ENCODE data around the gene ITIH5. TPM values are rescaled to one million over a fixed set of nuclear protein-coding genes. Genes with fewer than 3 reads are reported as not detected.

ITIH5 gene
- total RNA-seq, 6 experiments from 2014 or later: 0.20 to 0.62 (median 0.48) TPM

DNA sequence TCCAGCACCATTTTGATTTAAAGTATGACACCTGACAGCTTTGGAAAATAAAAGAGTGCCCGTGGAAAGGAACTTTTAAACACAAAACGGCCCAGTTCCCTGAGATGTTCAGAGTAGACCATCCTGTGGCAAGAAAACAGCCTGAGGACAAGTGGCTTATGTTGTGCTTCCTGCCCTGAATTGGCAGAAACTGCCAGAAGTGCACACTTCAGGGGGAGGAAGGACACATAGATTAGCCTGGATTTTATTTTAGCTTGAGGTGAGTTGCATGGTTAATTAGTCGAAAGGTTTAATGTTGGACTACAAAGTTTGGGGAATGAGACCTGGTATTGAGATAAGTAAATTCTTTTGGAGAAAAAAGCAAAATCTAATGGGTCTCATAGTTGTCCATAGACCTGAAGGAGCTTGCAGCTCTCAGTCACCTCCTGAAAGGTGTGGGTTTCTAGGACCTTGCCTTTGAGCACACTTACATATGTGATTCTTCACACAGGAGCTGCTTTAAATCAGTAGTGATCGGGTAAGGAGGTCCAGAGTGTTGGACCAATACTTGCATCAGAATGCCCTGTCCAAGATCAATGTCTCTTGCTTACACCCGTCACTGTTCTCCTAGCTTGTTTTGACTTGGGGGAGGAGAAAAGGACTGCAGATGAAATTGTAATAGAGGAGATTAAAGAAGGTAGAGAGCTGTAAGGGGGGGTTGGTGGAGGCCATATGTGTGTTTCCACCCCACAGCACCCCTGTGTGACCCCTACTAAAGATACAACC is 41.3 kb upstream of the ITIH5 start:
- H3K27ac ChIP-seq: peak overlapping the region; percentile 54 to 87 (median 55)
- WGBS (ENCODE audit: insufficient coverage, low coverage, low lambda C conversion rate, missing lambda C conversion rate): 29% methylated on average over 5 of the region's 5 CpGs
- peak; percentile 27 to 55 (median 54) for ATAC-seq

DNA sequence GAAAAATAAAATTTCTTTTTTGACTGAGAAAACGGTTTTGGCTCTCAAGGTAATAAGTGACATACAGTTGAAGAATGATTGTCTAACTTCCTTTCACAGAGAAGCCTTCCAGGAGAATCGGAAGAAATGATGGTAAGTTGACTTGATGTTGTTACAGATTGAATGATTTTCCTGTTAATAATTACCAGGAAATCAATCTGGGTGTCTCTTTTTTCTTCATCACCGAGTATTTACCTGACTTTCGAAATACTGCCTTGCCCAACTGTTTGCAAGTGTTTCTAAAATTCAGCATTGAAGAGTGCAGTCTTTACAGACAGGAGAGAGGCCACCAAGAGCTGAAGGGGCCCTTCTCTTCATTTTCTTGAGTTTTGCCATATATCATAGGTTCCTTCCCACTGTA is 40.3 kb upstream of the ITIH5 start:
- WGBS (ENCODE audit: insufficient coverage, low coverage, low lambda C conversion rate, missing lambda C conversion rate): 22% methylated on average over 4 of the region's 4 CpGs
- ATAC-seq (peak; percentile 53 to 73 (median 59)), DNase-seq (peak in 1 of 3 donors; percentile 60)
- Histone ChIP-seq H3K27ac (peak overlapping the region; percentile 54 to 87 (median 55)), H3K4me1 (peaks cover 0 to 48% (median 6%) of the 10 kb centered on the region in 4 donors), H3K4me3 (peak overlapping the region in 2 of 3 donors; percentile 53 to 62), H3K9me3 (no peaks in the 10 kb centered on the region), H3K27me3 (no peaks in the 10 kb centered on the region), H3K36me3 (peaks cover 0 to 15% (median 5%) of the 10 kb centered on the region in 4 donors)
- intact Hi-C loops (cut with DNase I): no loop called here
- TF ChIP-seq, protein P1, sequence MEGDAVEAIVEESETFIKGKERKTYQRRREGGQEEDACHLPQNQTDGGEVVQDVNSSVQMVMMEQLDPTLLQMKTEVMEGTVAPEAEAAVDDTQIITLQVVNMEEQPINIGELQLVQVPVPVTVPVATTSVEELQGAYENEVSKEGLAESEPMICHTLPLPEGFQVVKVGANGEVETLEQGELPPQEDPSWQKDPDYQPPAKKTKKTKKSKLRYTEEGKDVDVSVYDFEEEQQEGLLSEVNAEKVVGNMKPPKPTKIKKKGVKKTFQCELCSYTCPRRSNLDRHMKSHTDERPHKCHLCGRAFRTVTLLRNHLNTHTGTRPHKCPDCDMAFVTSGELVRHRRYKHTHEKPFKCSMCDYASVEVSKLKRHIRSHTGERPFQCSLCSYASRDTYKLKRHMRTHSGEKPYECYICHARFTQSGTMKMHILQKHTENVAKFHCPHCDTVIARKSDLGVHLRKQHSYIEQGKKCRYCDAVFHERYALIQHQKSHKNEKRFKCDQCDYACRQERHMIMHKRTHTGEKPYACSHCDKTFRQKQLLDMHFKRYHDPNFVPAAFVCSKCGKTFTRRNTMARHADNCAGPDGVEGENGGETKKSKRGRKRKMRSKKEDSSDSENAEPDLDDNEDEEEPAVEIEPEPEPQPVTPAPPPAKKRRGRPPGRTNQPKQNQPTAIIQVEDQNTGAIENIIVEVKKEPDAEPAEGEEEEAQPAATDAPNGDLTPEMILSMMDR (IDR thresholded peaks at IDR 0.05): no peak
- no peak for TF ChIP-seq POLR2A (IDR thresholded peaks at IDR 0.05)

More for the DNA sequence above, 41.3 kb upstream of the ITIH5 start:
- H3K4me1 ChIP-seq: peaks cover 0 to 45% (median 6%) of the 10 kb centered on the region in 4 donors
- no peak for TF ChIP-seq POLR2A (IDR thresholded peaks at IDR 0.05)
- TF ChIP-seq, protein P1 (IDR thresholded peaks at IDR 0.05): no peak
- no peaks in the 10 kb centered on the region for H3K27me3 ChIP-seq
- peaks cover 0 to 24% (median 10%) of the 10 kb centered on the region in 4 donors for H3K36me3 ChIP-seq
- intact Hi-C loops (cut with DNase I): no loop called here
- H3K9me3 ChIP-seq: no peaks in the 10 kb centered on the region
- no peak for DNase-seq
- H3K4me3 ChIP-seq: peak overlapping the region in 2 of 3 donors; percentile 26 to 53

DNA sequence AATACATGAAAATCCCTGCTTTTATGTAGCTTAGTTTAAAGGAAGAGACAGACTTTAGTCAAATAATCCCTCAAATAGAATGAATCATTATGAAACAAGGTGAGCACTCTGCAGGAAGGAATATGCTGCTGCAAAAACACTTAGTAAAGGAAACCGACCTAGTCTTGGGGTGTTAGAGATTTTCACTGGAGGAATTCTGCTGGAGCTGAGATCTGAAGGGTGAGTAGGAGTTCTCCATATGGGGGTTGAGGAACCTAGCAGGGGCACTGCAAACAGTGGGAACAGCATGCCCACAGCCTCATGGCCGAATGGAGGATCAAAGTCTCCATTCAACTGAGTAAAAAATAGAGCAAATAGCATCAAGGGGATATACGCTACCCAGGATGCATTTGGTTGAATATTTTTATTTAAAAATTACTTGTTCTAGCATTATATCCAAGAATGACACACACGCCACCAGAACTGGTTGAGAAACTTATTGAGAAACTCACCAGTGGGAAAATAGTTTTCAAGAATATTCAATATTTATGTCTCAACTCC is 39.8 kb upstream of the ITIH5 start:
- Histone ChIP-seq H3K4me1 (peaks cover 0 to 53% (median 8%) of the 10 kb centered on the region in 4 donors), H3K27ac (peak overlapping the region; percentile 35 to 87 (median 55)), H3K4me3 (peak overlapping the region in 2 of 3 donors; percentile 53 to 62), H3K27me3 (no peaks in the 10 kb centered on the region), H3K36me3 (peaks cover 0 to 10% (median 3%) of the 10 kb centered on the region in 4 donors), H3K9me3 (no peaks in the 10 kb centered on the region)
- DNase-seq (no peak), ATAC-seq (peak; percentile 10 to 19 (median 11))
- WGBS (ENCODE audit: insufficient coverage, low coverage, low lambda C conversion rate, missing lambda C conversion rate): 19% methylated on average over 4 of the region's 4 CpGs
- intact Hi-C loops (cut with DNase I): no loop called here
- TF ChIP-seq POLR2A (IDR thresholded peaks at IDR 0.05): no peak
- TF ChIP-seq, protein P1 (IDR thresholded peaks at IDR 0.05): no peak

DNA sequence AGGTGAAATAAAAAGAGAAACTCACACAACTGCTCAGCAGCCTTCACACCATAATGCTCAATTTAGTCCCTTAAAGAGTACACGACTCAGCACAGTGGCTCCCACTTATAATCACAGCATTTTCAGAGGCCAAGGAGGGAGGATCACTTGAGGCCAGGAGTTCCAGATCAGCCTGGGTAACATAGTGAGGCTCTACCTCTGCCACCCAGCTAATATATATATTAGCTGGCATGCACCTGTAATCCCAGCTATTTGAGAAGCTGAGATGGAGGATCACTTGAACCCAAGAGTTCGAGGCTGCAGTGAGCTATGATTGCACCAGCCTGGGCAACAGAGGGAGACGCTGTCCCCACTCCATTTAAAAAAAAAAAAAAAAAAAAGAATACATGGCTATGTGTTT is 38.6 kb upstream of the ITIH5 start:
- no peak for DNase-seq
- no peak for TF ChIP-seq POLR2A (IDR thresholded peaks at IDR 0.05)
- TF ChIP-seq, protein P1 (IDR thresholded peaks at IDR 0.05): no peak
- H3K9me3 ChIP-seq: no peaks in the 10 kb centered on the region
- peak overlapping the region; percentile 36 to 62 (median 53) for H3K4me3 ChIP-seq
- H3K36me3 ChIP-seq: peaks cover 0 to 5% (median 0%) of the 10 kb centered on the region in 4 donors
- 20% methylated on average over 3 of the region's 3 CpGs for WGBS (ENCODE audit: insufficient coverage, low coverage, low lambda C conversion rate, missing lambda C conversion rate)
- intact Hi-C loops (cut with DNase I): no loop called here
- H3K27ac ChIP-seq: peak overlapping the region; percentile 51 to 87 (median 61)
- H3K27me3 ChIP-seq: no peaks in the 10 kb centered on the region
- no peak for ATAC-seq
- peaks cover 0 to 61% (median 11%) of the 10 kb centered on the region in 4 donors for H3K4me1 ChIP-seq
